Ascending aorta (tissue), 2 donors: ENCODE results near the gene CFAP74. TPM values are rescaled to one million over a fixed set of nuclear protein-coding genes. Genes with fewer than 3 reads are reported as not detected.
"Not testable (repeated sequence)": the region's sequence is repeated elsewhere in the genome, so short reads cannot be mapped to it uniquely, and the experiment has no call there.

Source experiments
- DNase-seq, 2 donors: peaks; one replicate each; pipeline ENCODE4 v3.0.0-alpha.2; 2019; ENCODE audit warnings: low spot score in 2 of 2
- H3K27ac ChIP-seq, 2 donors: fragments of 200-600 bp; sonication (generic); one replicate each; pipeline ENCODE4 v1.5.1; 2016 to 2017; ENCODE audit warnings: mild to moderate bottlenecking in 1 of 2
- H3K27me3 ChIP-seq: fragments of 200-600 bp; sonication (generic); one replicate; pipeline ENCODE4 v1.5.1; 2017
- H3K36me3 ChIP-seq, 2 donors: fragments of 200-600 bp; sonication (generic); one replicate each; pipeline ENCODE4 v1.5.1; 2016
- H3K4me1 ChIP-seq, 2 donors: fragments of 200-600 bp; sonication (generic); one replicate each; pipeline ENCODE4 v1.5.1; 2016 to 2017; ENCODE audit warnings: mild to moderate bottlenecking in 1 of 2
- H3K4me3 ChIP-seq, 2 donors: fragments of 200-600 bp; sonication (generic); one replicate each; pipeline ENCODE4 v1.5.1; 2016 to 2017; ENCODE audit warnings: mild to moderate bottlenecking in 1 of 2
- H3K9me3 ChIP-seq, 2 donors: fragments of 200-600 bp; sonication (generic); one replicate each; pipeline ENCODE4 v1.5.1; 2016
- CTCF ChIP-seq, 3 experiments: fragments of 200-600 bp in 2 of 3; fragments of 450-650 bp in 1 of 3; sonication (generic) in 2 of 3; IDR thresholded peaks; one replicate each; pipeline ENCODE4 v1.5.1; 2016 to 2019; ENCODE audit warnings: antibody characterized with exemption in 3 of 3, mild to moderate bottlenecking in 1 of 3, moderate library complexity in 1 of 3
- intact Hi-C: fragments of 100-400 bp; cut with DNase I; formaldehyde crosslinking; loops from one replicate; pipeline ENCODE4 v1.15.1; 2023
- total RNA-seq: library from RNA; depleted of rRNA; stranded (reverse); fragments of >200 nt; gene quantifications from one replicate; pipeline ENCODE4 v1.1.0, GENCODE V29; 2016

Gene CFAP74
- total RNA-seq, 1 donor from 2014 or later: not detected

- Histone ChIP-seq H3K9me3 (no peaks in the 10 kb centered on the region), H3K4me3 (no peak overlapping the region), H3K27me3 (no peaks in the 10 kb centered on the region), H3K4me1 (no peaks in the 10 kb centered on the region), H3K27ac (no peak overlapping the region), H3K36me3 (no peaks in the 10 kb centered on the region)
- no peak for DNase-seq
- intact Hi-C loops: no loop called here
- no peak for TF ChIP-seq CTCF (IDR thresholded peaks at IDR 0.05)
Measured at GRCh38 chr1:1938613-1939295, 64.8 kb downstream of the CFAP74 start.

- intact Hi-C loops: no loop called here
- TF ChIP-seq CTCF (IDR thresholded peaks at IDR 0.05): no peak
- Histone ChIP-seq H3K4me3 (no peak overlapping the region), H3K4me1 (no peaks in the 10 kb centered on the region), H3K27me3 (no peaks in the 10 kb centered on the region), H3K27ac (no peak overlapping the region), H3K36me3 (no peaks in the 10 kb centered on the region), H3K9me3 (no peaks in the 10 kb centered on the region)
- DNase-seq: no peak
Measured at GRCh38 chr1:1938276-1938573, 65.4 kb downstream of the CFAP74 start.

GRCh38 chr1:1937549-1938275 is 65.9 kb downstream of the CFAP74 start:
- intact Hi-C loops: no loop called here
- H3K4me3 ChIP-seq: no peak overlapping the region
- no peak for DNase-seq

GRCh38 chr1:1937061-1937460 is 66.5 kb downstream of the CFAP74 start:
- Histone ChIP-seq H3K9me3 (no peaks in the 10 kb centered on the region), H3K4me3 (no peak overlapping the region), H3K27me3 (no peaks in the 10 kb centered on the region), H3K36me3 (no peaks in the 10 kb centered on the region), H3K27ac (no peak overlapping the region), H3K4me1 (no peaks in the 10 kb centered on the region)
- TF ChIP-seq CTCF (IDR thresholded peaks at IDR 0.05): no peak
- intact Hi-C loops: no loop called here
- DNase-seq: no peak

More at GRCh38 chr1:1937549-1938275, 65.9 kb downstream of the CFAP74 start:
- Histone ChIP-seq H3K4me1 (no peaks in the 10 kb centered on the region), H3K27me3 (no peaks in the 10 kb centered on the region), H3K36me3 (no peaks in the 10 kb centered on the region), H3K9me3 (no peaks in the 10 kb centered on the region), H3K27ac (no peak overlapping the region)
- TF ChIP-seq CTCF (IDR thresholded peaks at IDR 0.05): no peak

- H3K27ac ChIP-seq, H3K27me3 ChIP-seq, H3K9me3 ChIP-seq, intact Hi-C loops, H3K4me1 ChIP-seq, H3K36me3 ChIP-seq, H3K4me3 ChIP-seq, DNase-seq: not testable (repeated sequence)
Measured at GRCh38 chr1:1934848-1935247, 68.7 kb downstream of the CFAP74 start.

- Histone ChIP-seq H3K27ac (no peak overlapping the region), H3K4me3 (no peak overlapping the region), H3K27me3 (no peaks in the 10 kb centered on the region), H3K9me3 (no peaks in the 10 kb centered on the region), H3K36me3 (no peaks in the 10 kb centered on the region), H3K4me1 (no peaks in the 10 kb centered on the region)
- DNase-seq: no peak
- TF ChIP-seq CTCF (IDR thresholded peaks at IDR 0.05): no peak
- intact Hi-C loops: no loop called here
Measured at GRCh38 chr1:1929639-1930545, 73.7 kb downstream of the CFAP74 start.
